HL-60/S4 treated with phorbol 12-myristate 13-acetate at 8.2 ng/mL for 4 days and 3 days (cell line): ENCODE results near the gene ATP2A3.

Source experiments
- in situ Hi-C: fragments of 300-500 bp; cut with MboI; formaldehyde crosslinking; loops from 2 replicates; pipeline ENCODE4 v1.15.0; 2022; ENCODE audit warnings: low sequenced_read_pairs

Gene ATP2A3

GRCh38 chr17:3974138-3974687 lies 10.0 kb upstream of the ATP2A3 start:
- in situ Hi-C loops = no loop called here

GRCh38 chr17:3973495-3974137 lies 9.4 kb upstream of the ATP2A3 start:
- in situ Hi-C loops = no loop called here

GRCh38 chr17:3972931-3973330 lies 8.7 kb upstream of the ATP2A3 start:
- in situ Hi-C loops = no loop called here

GRCh38 chr17:3972281-3972731 lies 8.1 kb upstream of the ATP2A3 start:
- in situ Hi-C loops = no loop called here

GRCh38 chr17:3970668-3971067 lies 6.4 kb upstream of the ATP2A3 start:
- in situ Hi-C loops = no loop called here

GRCh38 chr17:3969963-3970362 lies 5.7 kb upstream of the ATP2A3 start:
- in situ Hi-C loops = no loop called here

GRCh38 chr17:3968886-3969524 lies 4.8 kb upstream of the ATP2A3 start:
- in situ Hi-C loops = no loop called here

GRCh38 chr17:3968015-3968414 lies 3.8 kb upstream of the ATP2A3 start:
- in situ Hi-C loops = no loop called here

GRCh38 chr17:3966720-3967363 lies 2.6 kb upstream of the ATP2A3 start:
- in situ Hi-C loops = no loop called here

- in situ Hi-C loops = no loop called here
These were observed 1.0 kb upstream of the ATP2A3 start for GRCh38 chr17:3965118-3965800.

- in situ Hi-C loops = no loop called here
These were observed 718 bp downstream of the ATP2A3 start for GRCh38 chr17:3963237-3964201.

GRCh38 chr17:3962965-3963236 lies 1.3 kb downstream of the ATP2A3 start:
- in situ Hi-C loops = no loop called here

- in situ Hi-C loops = no loop called here
These were observed 1.8 kb downstream of the ATP2A3 start for GRCh38 chr17:3962217-3962964.

GRCh38 chr17:3961564-3962047 lies 2.6 kb downstream of the ATP2A3 start:
- in situ Hi-C loops = no loop called here

GRCh38 chr17:3960764-3961163 lies 3.5 kb downstream of the ATP2A3 start:
- in situ Hi-C loops = no loop called here

- in situ Hi-C loops = no loop called here
These were observed 4.2 kb downstream of the ATP2A3 start for GRCh38 chr17:3959921-3960601.

- in situ Hi-C loops = no loop called here
These were observed 4.8 kb downstream of the ATP2A3 start for GRCh38 chr17:3959295-3959899.

- in situ Hi-C loops = no loop called here
These were observed 6.3 kb downstream of the ATP2A3 start for GRCh38 chr17:3957735-3958599.
